HG02970 (cell line): ENCODE data around the gene PTCD1.

Source experiments
- ATAC-seq: cut with Tn5 transposase; IDR thresholded peaks from one replicate; pipeline ENCODE4 v1.9.1; 2021; ENCODE audit warnings: mild to moderate bottlenecking, moderate library complexity, moderate number of reproducible peaks; ENCODE audit not compliant: unreplicated experiment, low FRiP score

The PTCD1 gene

GRCh38 chr7:99373091-99374066 lies 65.2 kb downstream of the PTCD1 start:
- no peak for ATAC-seq

- no peak for ATAC-seq
Observed at GRCh38 chr7:99372275-99373090, 66.1 kb downstream of the PTCD1 start.

GRCh38 chr7:99371376-99371920 lies 67.2 kb downstream of the PTCD1 start:
- no peak for ATAC-seq

GRCh38 chr7:99369767-99370391 lies 68.7 kb downstream of the PTCD1 start:
- no peak for ATAC-seq

GRCh38 chr7:99368750-99369389 lies 69.7 kb downstream of the PTCD1 start:
- ATAC-seq: no peak
